Ammon's horn (tissue), 1 donor: ENCODE results near the gene PLA2G4C.
A peak's percentile ranks its signal among the peaks of the same experiment; 100 is the strongest.

Experiments
- DNase-seq: peaks from one replicate; pipeline ENCODE4 v3.0.0-alpha.2; 2016; ENCODE audit warnings: low spot score

PLA2G4C gene

GRCh38 chr19:48110350-48110966 is at the start of gene PLA2G4C:
Gene PLA2G4C (minus strand): TSS chr19:48110817. CDS start chr19:48106529, 4,288 bp downstream.
- DNase-seq, result peak; percentile 93

GRCh38 chr19:48158210-48158790 is 47.7 kb upstream of the PLA2G4C start:
- no peak for DNase-seq

GRCh38 chr19:48154003-48154402 is 43.4 kb upstream of the PLA2G4C start:
- no peak for DNase-seq

GRCh38 chr19:48152551-48152950 is 41.9 kb upstream of the PLA2G4C start:
- DNase-seq, result peak; percentile 69

- no peak for DNase-seq
These were observed 38.8 kb upstream of the PLA2G4C start for GRCh38 chr19:48149430-48149829.

- no peak for DNase-seq
These were observed 38.0 kb upstream of the PLA2G4C start for GRCh38 chr19:48148576-48148975.

- no peak for DNase-seq
These were observed 37.1 kb upstream of the PLA2G4C start for GRCh38 chr19:48147597-48148175.

- DNase-seq, result no peak
These were observed 28.4 kb upstream of the PLA2G4C start for GRCh38 chr19:48139053-48139452.

GRCh38 chr19:48137411-48137810 is 26.8 kb upstream of the PLA2G4C start:
- DNase-seq, result no peak

- no peak for DNase-seq
These were observed 25.9 kb upstream of the PLA2G4C start for GRCh38 chr19:48136547-48136946.

- DNase-seq, result no peak
These were observed 24.8 kb upstream of the PLA2G4C start for GRCh38 chr19:48135411-48135810.

- DNase-seq, result no peak
These were observed 22.5 kb upstream of the PLA2G4C start for GRCh38 chr19:48133094-48133493.

- no peak for DNase-seq
These were observed 16.9 kb upstream of the PLA2G4C start for GRCh38 chr19:48127561-48127960.

GRCh38 chr19:48123907-48124651 is 13.5 kb upstream of the PLA2G4C start:
- peak; percentile 53 for DNase-seq

GRCh38 chr19:48122421-48122820 is 11.8 kb upstream of the PLA2G4C start:
- DNase-seq, result no peak

GRCh38 chr19:48121909-48122371 is 11.3 kb upstream of the PLA2G4C start:
- DNase-seq, result peak; percentile 21

GRCh38 chr19:48121066-48121465 is 10.4 kb upstream of the PLA2G4C start:
- DNase-seq, result no peak

GRCh38 chr19:48120505-48120904 is 9.9 kb upstream of the PLA2G4C start:
- DNase-seq, result no peak

- DNase-seq, result no peak
These were observed 7.5 kb upstream of the PLA2G4C start for GRCh38 chr19:48118131-48118517.

- no peak for DNase-seq
These were observed 7.0 kb upstream of the PLA2G4C start for GRCh38 chr19:48117515-48118130.

- no peak for DNase-seq
These were observed 2.7 kb upstream of the PLA2G4C start for GRCh38 chr19:48113190-48113917.

- DNase-seq, result no peak
These were observed 663 bp upstream of the PLA2G4C start for GRCh38 chr19:48111280-48111679.
